Effector memory CD4-positive, alpha-beta T cell (primary cell): ENCODE results near the gene PRKCQ.

ENCODE experiments used
- DNase-seq, 3 donors: peaks; one replicate each; pipeline ENCODE4 v3.0.0-alpha.2; 2020
- H3K27ac ChIP-seq: 2 replicates; pipeline ENCODE4 v1.7.0; 2013; ENCODE audit warnings: mild to moderate bottlenecking, low read length, moderate library complexity; ENCODE audit not compliant: insufficient read depth, poor library complexity, severe bottlenecking
- H3K27me3 ChIP-seq: replicated peaks from 2 replicates; pipeline ENCODE4 v1.7.0; 2013; ENCODE audit warnings: mild to moderate bottlenecking, low read length; ENCODE audit not compliant: insufficient read depth, control insufficient read depth, poor library complexity, severe bottlenecking
- H3K36me3 ChIP-seq: 2 replicates; pipeline ENCODE4 v1.7.0; 2013; ENCODE audit warnings: mild to moderate bottlenecking, low read length, moderate library complexity; ENCODE audit not compliant: control insufficient read depth, insufficient read depth
- H3K4me1 ChIP-seq: 2 replicates; pipeline ENCODE4 v1.7.0; 2013; ENCODE audit warnings: low read length, mild to moderate bottlenecking; ENCODE audit not compliant: control insufficient read depth, insufficient read depth, poor library complexity, severe bottlenecking
- H3K4me3 ChIP-seq: 2 replicates; pipeline ENCODE4 v1.7.0; 2013; ENCODE audit warnings: low read length, low read depth, mild to moderate bottlenecking; ENCODE audit not compliant: insufficient read depth, poor library complexity, severe bottlenecking
- H3K9me3 ChIP-seq: 2 replicates; pipeline ENCODE4 v1.7.0; 2013; ENCODE audit warnings: mild to moderate bottlenecking, low read length, moderate library complexity; ENCODE audit not compliant: control insufficient read depth

PRKCQ gene

DNA sequence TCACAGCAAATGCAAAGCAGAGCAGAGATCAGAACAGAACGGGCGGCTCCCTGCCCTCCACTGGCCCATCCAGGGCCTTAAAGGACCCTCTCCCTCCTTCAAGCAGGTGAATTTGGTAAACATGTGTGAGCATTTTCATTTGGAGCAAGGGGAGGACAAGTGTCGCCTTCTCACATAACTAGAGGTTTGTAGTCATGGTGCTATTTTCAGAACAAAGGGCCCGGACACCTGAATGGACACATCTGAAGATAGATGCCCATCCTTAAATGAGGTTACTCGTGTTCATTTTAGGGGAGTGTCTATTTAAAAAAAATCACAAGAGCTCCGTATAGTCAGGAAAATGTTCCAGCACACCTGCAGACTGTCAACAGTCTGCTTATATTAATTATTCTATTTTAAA is 153.8 kb downstream of the PRKCQ start:
- Histone ChIP-seq H3K4me1 (no peaks in the 10 kb centered on the region), H3K27ac (no peak overlapping the region), H3K36me3 (peaks cover 51% of the 10 kb centered on the region), H3K27me3 (no peaks in the 10 kb centered on the region), H3K9me3 (no peaks in the 10 kb centered on the region), H3K4me3 (no peak overlapping the region)
- no peak for DNase-seq

DNA sequence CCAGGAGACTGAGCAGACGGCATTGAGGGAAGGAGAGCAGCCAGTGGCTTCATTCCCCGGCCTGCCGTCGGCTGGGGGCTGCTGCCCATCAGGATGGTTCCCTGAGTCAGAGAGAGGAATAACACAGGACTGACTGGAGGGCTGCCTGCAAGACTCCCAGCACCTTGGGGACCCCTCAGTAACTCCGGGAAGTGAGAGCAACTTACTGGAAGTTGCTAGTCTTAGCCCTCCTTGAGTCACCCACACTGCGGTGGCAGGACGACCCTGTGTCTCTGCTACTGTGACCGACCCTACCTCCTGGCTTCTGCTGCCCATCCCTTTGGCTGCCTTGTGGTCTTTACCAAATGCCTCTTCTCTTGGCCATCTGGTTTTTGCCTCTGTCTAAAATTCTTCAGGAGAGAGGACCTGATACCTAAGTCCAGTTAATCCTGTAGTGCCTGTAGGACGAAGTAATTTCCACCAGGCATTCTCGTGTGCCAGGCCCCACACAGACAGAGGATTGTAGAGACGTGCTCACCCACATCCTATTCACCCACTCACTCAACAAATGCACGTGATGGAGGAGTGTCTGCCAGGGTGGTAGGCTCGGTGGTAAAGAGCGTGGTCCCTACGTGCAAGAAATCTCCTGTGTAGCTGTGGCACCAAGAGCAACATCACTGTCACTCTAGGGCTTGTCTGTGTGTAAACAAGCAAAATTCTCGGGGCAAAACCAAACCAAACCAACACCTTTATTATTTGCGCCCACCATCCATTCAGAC is 156.5 kb downstream of the PRKCQ start:
- Histone ChIP-seq H3K27ac (no peak overlapping the region), H3K4me3 (no peak overlapping the region), H3K36me3 (peaks cover 27% of the 10 kb centered on the region), H3K27me3 (no peaks in the 10 kb centered on the region), H3K4me1 (no peaks in the 10 kb centered on the region), H3K9me3 (no peaks in the 10 kb centered on the region)
- DNase-seq = no peak

DNA sequence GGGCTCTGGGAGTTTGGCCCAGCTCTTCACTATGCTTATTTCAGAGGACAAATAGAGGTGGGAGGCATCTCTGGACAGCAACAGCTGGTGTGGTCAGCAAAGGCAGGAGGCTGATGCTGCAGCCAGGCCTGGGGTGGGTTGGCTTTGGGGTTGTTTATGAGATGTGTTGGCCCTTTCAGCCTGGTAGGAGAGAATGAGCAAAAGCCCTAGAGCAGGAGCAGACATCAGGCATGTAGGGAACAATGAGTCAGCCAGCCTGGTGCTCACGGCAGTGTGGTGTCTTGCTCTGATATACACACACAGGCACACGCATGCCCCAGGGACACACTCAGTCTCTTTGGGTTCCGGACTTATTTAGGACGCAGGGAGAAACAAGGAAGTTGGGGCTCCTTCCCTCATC is 157.1 kb downstream of the PRKCQ start:
- no peaks in the 10 kb centered on the region for H3K27me3 ChIP-seq
- H3K27ac ChIP-seq = no peak overlapping the region
- H3K4me3 ChIP-seq = no peak overlapping the region
- no peaks in the 10 kb centered on the region for H3K4me1 ChIP-seq
- H3K9me3 ChIP-seq = no peaks in the 10 kb centered on the region
- H3K36me3 ChIP-seq = peaks cover 22% of the 10 kb centered on the region
- no peak for DNase-seq

DNA sequence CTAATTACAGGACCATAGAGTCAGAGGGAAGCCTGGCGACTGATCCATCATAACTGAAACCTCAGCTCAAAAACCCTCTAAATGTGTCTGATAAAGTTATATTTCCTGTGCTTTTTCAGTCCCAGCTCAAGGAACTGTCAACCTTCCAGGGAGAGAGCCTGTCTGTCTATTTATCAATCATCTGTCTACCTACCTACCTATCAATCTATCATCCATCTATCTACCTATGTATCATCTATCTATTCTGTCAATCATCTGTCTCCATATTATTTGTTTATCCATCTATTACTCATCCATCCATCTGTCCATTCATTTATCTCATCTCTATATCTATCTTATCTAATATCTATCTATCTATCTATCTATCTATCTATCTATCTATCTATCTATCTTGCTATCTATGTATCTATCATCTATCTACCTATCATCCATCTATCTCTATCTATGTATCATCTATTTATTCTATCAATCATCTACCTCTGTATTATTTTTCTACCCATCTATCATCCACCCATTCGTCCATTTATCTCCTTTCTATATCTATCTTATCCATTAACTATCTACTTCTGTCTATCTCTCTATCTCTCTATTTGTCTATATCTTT is 161.4 kb downstream of the PRKCQ start:
- H3K27ac ChIP-seq = no peak overlapping the region
- no peaks in the 10 kb centered on the region for H3K36me3 ChIP-seq
- no peak overlapping the region for H3K4me3 ChIP-seq
- DNase-seq = no peak
- no peaks in the 10 kb centered on the region for H3K27me3 ChIP-seq
- no peaks in the 10 kb centered on the region for H3K9me3 ChIP-seq
- no peaks in the 10 kb centered on the region for H3K4me1 ChIP-seq

GRCh38 chr10:6418167-6418566 is 161.9 kb downstream of the PRKCQ start:
- Histone ChIP-seq H3K36me3 (no peaks in the 10 kb centered on the region), H3K27me3 (no peaks in the 10 kb centered on the region), H3K27ac (no peak overlapping the region), H3K4me1 (no peaks in the 10 kb centered on the region), H3K9me3 (no peaks in the 10 kb centered on the region), H3K4me3 (no peak overlapping the region)
- no peak for DNase-seq

- no peaks in the 10 kb centered on the region for H3K4me1 ChIP-seq
- H3K9me3 ChIP-seq = no peaks in the 10 kb centered on the region
- no peaks in the 10 kb centered on the region for H3K27me3 ChIP-seq
- H3K4me3 ChIP-seq = no peak overlapping the region
- DNase-seq = no peak
- no peaks in the 10 kb centered on the region for H3K36me3 ChIP-seq
- no peak overlapping the region for H3K27ac ChIP-seq
These were observed 163.1 kb downstream of the PRKCQ start for GRCh38 chr10:6416892-6417512.

GRCh38 chr10:6411436-6411835 is 168.6 kb downstream of the PRKCQ start:
- peaks cover 17% of the 10 kb centered on the region for H3K4me1 ChIP-seq
- H3K27me3 ChIP-seq = no peaks in the 10 kb centered on the region
- H3K36me3 ChIP-seq = no peaks in the 10 kb centered on the region
- H3K4me3 ChIP-seq = no peak overlapping the region
- H3K27ac ChIP-seq = no peak overlapping the region
- no peak for DNase-seq
- no peaks in the 10 kb centered on the region for H3K9me3 ChIP-seq

DNA sequence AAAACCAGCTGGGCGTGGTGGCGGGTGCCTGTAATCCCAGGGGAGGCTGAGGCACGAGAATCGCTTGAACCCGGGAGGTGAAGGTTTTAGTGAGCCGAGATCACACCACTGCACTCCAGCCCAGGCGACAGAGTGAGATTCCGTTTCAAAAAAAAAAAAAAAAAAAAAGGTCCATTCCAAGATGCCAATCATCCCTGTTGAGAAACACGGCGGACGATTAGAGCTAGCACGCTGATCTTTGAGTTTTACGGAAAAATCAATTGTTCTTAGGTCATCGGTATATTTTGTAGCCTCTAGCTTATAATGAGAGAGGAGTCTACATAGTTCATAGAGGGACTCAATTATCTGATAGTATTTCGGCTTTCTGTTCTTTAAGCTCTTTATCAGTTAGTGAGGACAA is 169.2 kb downstream of the PRKCQ start:
- no peaks in the 10 kb centered on the region for H3K27me3 ChIP-seq
- H3K4me3 ChIP-seq = no peak overlapping the region
- no peaks in the 10 kb centered on the region for H3K36me3 ChIP-seq
- no peak for DNase-seq
- no peaks in the 10 kb centered on the region for H3K9me3 ChIP-seq
- peaks cover 20% of the 10 kb centered on the region for H3K4me1 ChIP-seq
- peak overlapping the region; percentile 86 for H3K27ac ChIP-seq

DNA sequence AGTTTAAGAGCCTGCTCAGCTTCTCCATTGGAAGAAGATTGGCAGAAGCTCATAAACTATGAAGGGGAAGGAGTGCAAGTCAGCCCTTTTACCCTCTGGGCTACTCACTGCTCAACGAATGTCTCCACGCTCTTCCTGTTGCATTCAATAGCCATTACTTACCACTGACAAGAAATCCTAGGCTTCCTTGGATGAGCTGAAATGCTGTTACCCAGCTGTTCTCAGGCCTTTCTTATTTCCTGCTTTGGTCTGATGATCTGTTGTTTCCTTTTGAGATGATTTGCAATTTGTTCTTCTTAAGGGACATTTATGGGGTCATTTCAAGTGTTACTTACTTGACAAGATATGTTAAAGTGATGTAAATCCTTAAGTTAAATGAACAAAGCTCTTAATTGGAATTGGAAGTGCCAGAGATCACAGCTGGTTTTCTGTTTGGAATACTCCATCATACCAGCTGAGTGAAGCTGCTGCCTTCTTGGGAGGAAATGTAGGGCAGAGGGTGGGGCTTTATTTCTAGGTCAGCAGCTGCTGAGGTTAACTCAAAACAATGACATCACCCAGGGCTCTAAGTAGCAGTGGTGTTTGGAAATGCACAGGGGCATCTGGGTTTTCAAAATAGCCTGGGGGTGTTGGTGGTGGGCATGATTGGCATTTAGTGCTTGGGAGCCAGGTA is 170.0 kb downstream of the PRKCQ start:
- H3K27me3 ChIP-seq = no peaks in the 10 kb centered on the region
- H3K36me3 ChIP-seq = no peaks in the 10 kb centered on the region
- no peaks in the 10 kb centered on the region for H3K9me3 ChIP-seq
- peak overlapping the region; percentile 17 for H3K4me3 ChIP-seq
- peak; percentile 40 to 47 (median 43) for DNase-seq
- peak overlapping the region; percentile 86 for H3K27ac ChIP-seq
- H3K4me1 ChIP-seq = peaks cover 21% of the 10 kb centered on the region

- Histone ChIP-seq H3K4me3 (no peak overlapping the region), H3K9me3 (no peaks in the 10 kb centered on the region), H3K27me3 (no peaks in the 10 kb centered on the region), H3K27ac (peak overlapping the region; percentile 86), H3K36me3 (no peaks in the 10 kb centered on the region), H3K4me1 (peaks cover 21% of the 10 kb centered on the region)
- DNase-seq = no peak
These were observed 171.3 kb downstream of the PRKCQ start for GRCh38 chr10:6408799-6409198.
